Measurements from ENCODE around the gene RPUSD1.
"Not testable (repeated sequence)": the region's sequence is repeated elsewhere in the genome, so short reads cannot be mapped to it uniquely, and the experiment has no call there.

Gene RPUSD1

GRCh38 chr16:787978-788398 lies at the start of gene RPUSD1:
Gene RPUSD1 (minus strand): TSS chr16:788381. CDS start chr16:787737, 644 bp downstream.
- intact Hi-C loops (cut with DNase I): loop anchor here (1.0 to 2.0 kb wide), 3 partner anchors 19 to 77 kb away; partner anchors contain the start of gene CIAO3
- DNase-seq: no peak

GRCh38 chr16:836822-837221 lies 48.6 kb upstream of the RPUSD1 start:
- intact Hi-C loops (cut with DNase I); DNase-seq: not testable (repeated sequence)

DNA sequence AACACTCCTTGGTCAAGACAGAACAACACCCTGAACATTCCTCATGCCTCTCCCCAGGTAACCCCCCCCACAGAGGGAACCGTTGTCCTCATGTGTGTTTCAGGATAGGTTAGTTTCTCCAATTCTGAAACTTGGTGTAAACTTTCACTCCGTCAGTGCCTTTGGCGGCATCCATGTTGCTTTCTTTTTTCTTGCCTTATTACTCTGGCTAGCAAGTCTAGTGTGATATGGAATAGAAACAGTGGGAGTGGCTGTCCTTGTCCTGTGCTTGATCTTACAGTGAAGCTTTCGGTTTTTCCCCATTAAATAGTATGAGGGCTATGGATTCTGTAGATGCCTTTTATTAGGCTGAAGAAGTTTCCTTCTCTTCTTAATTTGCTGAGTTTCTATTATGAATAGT lies 48.0 kb upstream of the RPUSD1 start:
- intact Hi-C loops (cut with DNase I): no loop called here
- no peak for DNase-seq

- intact Hi-C loops (cut with DNase I): no loop called here
- no peak for DNase-seq
Measured at GRCh38 chr16:835373-835772, 47.2 kb upstream of the RPUSD1 start.

DNA sequence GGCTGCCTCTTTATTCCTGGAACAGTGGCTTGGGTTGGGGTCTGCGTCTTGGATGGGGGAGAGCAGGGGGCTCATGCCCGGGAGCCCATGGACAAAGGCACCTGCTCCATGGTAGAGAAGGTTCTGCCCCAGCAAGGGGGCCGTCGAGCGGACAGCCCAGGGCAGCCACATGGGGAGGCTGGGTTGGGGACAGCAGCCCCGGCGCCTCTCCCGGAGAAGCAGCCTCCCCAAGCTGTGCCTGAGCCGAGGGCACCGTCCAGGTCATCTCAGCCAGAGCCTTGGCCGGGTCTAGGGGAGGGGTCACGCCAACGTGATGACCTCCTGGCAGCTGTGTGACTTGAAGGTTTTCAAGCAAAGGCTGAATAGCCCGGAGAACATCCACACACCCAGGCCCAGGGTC lies 45.2 kb upstream of the RPUSD1 start:
- no peak for DNase-seq
- intact Hi-C loops (cut with DNase I): no loop called here

DNA sequence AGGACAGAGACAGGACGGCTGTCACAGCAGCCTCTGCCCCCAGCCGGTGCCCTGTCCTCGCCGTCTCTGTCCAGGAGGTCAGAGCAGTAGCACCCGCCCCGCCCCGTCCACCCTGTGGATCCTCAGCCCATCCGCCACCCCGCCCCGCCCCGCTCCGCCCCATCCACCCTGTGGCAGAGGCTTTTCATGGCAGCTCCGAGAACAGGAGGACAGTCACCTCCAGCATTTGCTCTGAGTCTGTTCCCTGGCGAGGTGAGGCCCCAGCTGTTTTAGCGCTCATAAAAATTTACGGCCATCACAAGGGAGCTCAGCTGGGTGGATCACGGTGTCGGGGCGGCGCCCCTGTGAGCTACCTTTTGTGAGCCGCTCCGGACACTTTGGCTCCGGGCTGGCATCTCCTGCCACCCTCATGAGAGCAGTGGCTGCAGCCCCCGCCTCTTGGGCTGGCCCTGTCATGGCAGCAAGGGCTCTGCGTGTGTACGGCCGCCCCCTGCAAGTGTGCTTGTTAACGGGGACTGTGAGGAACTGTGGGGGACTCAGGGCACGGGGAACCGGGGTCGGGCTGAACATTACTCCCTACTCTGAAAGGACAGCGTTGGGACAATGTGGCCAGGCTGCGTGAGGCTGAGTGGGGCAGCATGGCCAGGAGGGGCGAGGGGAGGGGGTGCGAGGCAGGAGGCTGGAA lies 44.6 kb upstream of the RPUSD1 start:
- no peak for DNase-seq
- intact Hi-C loops (cut with DNase I): no loop called here

- intact Hi-C loops (cut with DNase I): no loop called here
- no peak for DNase-seq
Measured at GRCh38 chr16:831571-832413, 43.6 kb upstream of the RPUSD1 start.

DNA sequence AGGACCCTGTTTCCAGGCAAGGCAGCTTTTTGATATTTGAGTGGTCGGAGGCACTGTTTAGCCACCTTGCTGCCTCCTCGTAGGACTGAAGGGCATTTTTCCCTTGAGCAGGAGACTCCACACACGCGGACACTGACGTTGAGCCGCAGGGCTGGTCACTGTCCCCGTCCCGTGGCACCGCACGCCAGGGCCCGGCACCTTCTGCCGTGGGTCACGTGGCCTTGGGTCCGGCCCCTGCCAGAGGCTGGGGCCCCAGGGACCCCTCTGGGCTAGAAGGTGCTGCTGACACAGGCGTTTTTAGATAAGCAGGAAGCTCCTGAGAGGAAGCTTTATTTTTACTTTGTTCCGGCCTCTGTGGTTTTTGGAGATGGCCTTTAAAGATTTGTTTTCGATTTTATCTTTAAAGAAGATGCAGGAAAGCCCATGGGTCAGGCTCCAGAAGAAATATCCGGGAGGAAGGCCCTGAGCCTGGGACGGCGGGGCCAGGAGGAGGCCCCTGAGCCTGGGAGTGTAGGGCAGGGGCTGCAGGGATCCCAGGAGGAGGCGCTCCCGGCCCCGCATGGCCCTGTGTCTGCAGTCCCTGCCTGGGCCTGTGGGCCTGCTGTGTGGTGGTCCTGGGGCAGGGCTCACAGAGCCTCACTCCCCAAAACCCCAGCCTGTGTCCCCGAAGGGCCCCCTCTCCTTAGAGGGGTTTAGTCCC lies 42.8 kb upstream of the RPUSD1 start:
- DNase-seq: no peak
- intact Hi-C loops (cut with DNase I): no loop called here

- DNase-seq: no peak
- intact Hi-C loops (cut with DNase I): no loop called here
Measured at GRCh38 chr16:830107-830870, 42.1 kb upstream of the RPUSD1 start.

GRCh38 chr16:828891-829290 lies 40.7 kb upstream of the RPUSD1 start:
- intact Hi-C loops (cut with DNase I): no loop called here
- DNase-seq: no peak

- intact Hi-C loops (cut with DNase I): no loop called here
- no peak for DNase-seq
Measured at GRCh38 chr16:827513-827912, 39.3 kb upstream of the RPUSD1 start.

DNA sequence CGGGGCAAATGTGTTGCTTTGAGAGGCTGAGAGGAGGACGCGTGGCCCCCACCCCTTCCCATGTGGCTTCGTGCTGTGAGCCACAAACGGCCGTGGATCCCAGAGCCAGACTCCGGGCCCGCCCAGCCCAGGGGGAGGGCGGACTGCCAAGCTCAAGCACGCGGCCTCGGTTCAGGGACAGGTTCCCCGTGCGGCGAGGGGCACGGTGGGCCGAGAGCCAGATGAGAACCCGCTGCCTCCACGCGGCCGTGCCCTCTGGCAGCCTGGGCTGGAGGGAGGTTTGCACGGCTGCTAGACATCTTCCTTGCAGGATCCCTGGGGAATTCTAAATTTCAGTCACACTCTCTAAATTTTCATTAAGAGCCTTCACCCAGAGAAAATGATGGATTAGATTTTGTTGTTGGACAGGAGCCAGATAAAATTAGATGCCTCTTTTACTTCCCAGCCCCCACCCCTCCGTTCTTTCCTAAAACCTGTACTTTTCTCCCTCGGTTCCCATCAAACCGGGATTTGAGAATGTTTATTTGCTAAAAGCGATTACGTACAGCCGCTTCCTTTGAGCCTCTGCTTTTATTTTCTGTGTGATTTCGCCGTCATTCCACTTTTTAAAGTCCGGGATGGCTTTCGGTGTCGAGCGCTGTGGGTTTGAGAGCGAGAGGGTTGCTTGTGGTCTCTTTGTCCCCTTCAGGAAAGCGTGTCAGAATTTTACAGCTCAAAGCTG lies 37.3 kb upstream of the RPUSD1 start:
- peak in 8 of 10 donors; percentile 37 to 91 (median 50) for DNase-seq
- intact Hi-C loops (cut with DNase I): no loop called here

- no peak for DNase-seq
- intact Hi-C loops (cut with DNase I): no loop called here
Measured at GRCh38 chr16:824601-825000, 36.4 kb upstream of the RPUSD1 start.

DNA sequence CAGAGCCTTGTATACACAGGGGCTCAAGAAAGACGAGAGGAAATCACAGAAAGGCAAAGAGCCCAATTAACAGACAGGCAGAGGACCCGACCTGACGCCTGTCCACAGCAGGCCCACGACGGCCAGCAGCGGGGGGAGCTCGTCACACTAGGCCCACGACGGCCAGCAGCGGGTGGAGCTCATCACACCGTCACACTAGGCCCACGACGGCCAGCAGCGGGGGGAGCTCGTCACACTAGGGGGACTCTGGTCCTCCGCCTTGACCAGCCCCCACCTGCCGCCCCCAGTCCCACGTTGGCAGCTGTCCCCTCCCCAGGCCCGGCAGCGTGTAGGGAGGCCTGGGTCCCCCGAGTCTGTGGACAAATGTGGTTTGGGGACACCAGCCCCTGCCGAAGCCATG lies 36.0 kb upstream of the RPUSD1 start:
- intact Hi-C loops (cut with DNase I): no loop called here
- no peak for DNase-seq

DNA sequence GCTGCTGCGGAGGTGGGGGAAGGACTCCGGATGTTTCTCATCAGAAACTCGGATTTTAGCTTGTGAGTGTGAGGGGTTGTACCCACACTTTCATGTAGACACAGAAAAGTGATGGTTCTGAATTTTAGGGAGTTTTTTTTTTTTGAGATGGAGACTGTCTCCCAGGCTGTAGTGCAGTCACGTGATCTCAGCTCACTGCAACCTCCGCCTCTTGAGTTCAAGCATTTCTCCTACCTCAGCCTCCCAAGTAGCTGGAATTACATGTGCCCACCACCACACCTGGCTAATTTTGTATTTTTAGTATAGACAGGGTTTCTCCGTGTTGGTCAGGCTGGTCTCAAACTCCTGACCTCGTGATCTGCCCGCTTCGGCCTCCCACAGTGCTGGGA lies 34.7 kb upstream of the RPUSD1 start:
- intact Hi-C loops (cut with DNase I): no loop called here

DNA sequence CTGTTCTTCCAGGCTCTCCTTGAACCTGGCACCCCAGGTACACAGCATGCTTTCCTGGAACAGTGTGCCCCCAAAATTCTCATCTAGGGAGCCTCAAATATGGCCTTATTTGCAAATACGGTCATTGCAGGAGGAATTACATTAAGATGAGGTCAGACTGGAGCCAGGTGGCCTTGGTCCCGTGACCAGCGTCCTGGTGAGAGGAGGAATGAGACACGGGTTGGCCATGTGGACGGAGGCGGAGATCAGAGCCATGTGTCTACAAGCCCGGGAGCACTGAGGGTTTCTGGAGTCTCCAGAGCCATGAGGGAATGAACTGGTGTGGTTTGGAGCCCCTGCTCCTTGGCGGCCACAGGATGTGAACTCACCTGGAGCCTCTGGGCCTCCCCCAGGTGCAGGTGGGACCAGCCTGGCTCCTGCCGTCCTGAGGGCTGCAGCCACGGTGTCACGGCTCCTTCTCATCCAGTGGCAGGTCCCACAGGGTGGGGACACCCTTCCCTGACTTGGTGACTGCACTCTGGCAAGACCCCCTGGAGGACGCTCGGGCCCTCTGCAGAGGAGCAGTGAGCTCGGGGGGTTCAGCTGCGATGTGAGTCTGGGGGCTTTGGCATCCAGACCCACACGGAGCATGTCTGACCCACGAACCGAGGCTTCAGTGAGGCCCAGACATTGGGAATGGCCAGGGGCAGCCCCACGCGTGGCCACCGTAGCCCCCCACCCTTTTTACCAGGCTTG lies 34.2 kb upstream of the RPUSD1 start:
- DNase-seq: no peak
- intact Hi-C loops (cut with DNase I): no loop called here

More for the DNA sequence above, 34.7 kb upstream of the RPUSD1 start:
- DNase-seq: no peak

DNA sequence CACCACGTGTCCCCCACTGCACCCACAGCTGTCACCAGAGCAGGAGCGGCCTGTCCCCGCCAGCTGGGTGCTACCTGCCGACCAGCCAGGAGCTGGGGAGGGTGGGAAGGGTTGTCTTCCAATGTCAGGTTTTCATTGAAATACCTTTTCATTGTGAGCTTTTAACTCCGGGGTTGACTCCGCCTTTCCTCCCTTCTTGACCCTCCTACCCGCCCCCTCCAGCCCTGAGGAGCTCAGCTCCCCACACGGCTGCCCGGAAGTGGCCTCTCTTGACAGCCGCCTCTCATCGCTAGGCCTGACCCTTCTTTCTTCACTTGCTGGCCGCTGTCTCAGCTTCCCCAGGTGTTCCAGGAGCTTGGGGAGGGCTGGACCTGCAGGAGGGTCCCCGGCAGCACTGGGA lies 33.6 kb upstream of the RPUSD1 start:
- DNase-seq: no peak
- intact Hi-C loops (cut with DNase I): no loop called here

GRCh38 chr16:820748-821147 lies 32.6 kb upstream of the RPUSD1 start:
- intact Hi-C loops (cut with DNase I): no loop called here
- DNase-seq: no peak

DNA sequence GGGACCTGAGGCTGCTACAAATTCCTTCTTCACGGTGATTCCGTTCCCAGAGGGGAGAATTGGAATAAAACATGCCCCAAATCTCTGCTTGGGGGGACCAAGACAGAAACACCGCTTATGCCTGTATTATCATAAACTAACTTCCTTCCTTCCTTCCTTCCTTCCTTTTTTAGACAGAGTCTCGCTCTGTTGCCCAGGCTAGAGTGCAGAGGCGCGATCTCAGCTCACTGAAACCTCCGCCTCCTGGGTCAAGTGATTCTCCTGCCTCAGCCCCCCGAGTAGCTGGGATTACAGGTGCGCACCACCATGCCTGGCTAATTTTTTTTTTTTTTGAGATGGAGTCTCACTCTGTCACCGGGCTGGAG lies 31.8 kb upstream of the RPUSD1 start:
- intact Hi-C loops (cut with DNase I); DNase-seq: not testable (repeated sequence)
